HL-60 (cell line): Measurements from ENCODE around the gene MOB3B.

ENCODE experiments used
- POLR2AphosphoS5 ChIP-seq: IDR thresholded peaks from 2 replicates; pipeline ENCODE4 v1.6.1; 2012; ENCODE audit warnings: low read depth
- SPI1 ChIP-seq: IDR thresholded peaks from 2 replicates; pipeline ENCODE4 v1.6.1; 2012; ENCODE audit warnings: low read depth, mild to moderate bottlenecking, borderline replicate concordance
- TF ChIP-seq, protein P1 (sequence below): IDR thresholded peaks from one replicate; pipeline ENCODE4 v1.5.1; 2011; ENCODE audit warnings: low read length, control low read depth, inconsistent platforms; ENCODE audit not compliant: insufficient read depth

DNA sequence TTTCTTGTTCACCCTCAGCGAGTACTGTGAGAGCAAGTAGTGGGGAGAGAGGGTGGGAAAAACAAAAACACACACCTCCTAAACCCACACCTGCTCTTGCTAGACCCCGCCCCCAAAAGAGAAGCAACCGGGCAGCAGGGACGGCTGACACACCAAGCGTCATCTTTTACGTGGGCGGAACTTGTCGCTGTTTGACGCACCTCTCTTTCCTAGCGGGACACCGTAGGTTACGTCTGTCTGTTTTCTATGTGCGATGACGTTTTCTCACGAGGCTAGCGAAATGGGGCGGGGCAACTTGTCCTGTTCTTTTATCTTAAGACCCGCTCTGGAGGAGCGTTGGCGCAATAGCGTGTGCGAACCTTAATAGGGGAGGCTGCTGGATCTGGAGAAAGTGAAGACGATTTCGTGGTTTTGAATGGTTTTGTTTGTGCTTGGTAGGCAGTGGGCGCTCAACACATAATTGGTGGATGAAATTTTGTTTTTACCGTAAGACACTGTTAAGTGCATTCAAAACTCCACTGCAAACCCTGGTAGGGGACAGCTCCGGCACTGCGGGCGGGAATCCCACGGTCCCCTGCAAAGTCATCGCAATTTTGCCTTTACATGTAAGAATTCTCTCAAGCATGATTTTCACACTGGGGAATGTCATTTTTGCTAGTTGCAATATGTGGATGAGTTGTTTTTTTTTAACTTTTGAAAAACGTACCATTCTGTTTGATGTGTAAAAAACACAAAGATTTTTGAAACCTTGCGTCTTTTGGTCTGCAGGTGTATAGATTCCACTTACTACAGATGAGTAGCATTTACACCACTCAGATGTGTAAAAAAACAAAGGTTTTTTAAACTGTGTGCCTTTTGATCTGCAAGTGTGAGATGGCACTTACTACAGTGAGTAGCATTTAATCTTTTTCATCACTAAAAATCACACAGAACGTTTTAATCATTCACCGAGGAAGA is 44.3 kb upstream of the MOB3B start:
- TF ChIP-seq, protein P1, sequence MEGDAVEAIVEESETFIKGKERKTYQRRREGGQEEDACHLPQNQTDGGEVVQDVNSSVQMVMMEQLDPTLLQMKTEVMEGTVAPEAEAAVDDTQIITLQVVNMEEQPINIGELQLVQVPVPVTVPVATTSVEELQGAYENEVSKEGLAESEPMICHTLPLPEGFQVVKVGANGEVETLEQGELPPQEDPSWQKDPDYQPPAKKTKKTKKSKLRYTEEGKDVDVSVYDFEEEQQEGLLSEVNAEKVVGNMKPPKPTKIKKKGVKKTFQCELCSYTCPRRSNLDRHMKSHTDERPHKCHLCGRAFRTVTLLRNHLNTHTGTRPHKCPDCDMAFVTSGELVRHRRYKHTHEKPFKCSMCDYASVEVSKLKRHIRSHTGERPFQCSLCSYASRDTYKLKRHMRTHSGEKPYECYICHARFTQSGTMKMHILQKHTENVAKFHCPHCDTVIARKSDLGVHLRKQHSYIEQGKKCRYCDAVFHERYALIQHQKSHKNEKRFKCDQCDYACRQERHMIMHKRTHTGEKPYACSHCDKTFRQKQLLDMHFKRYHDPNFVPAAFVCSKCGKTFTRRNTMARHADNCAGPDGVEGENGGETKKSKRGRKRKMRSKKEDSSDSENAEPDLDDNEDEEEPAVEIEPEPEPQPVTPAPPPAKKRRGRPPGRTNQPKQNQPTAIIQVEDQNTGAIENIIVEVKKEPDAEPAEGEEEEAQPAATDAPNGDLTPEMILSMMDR: no peak
- TF ChIP-seq POLR2AphosphoS5 (peak; percentile 71), SPI1 (no peak)
